ENCODE results near the gene DIAPH1. TPM values are rescaled to one million over a fixed set of nuclear protein-coding genes. Genes with fewer than 3 reads are reported as not detected.

DIAPH1 gene
- total RNA-seq, 1 experiment from 2014 or later = 117 TPM

DNA sequence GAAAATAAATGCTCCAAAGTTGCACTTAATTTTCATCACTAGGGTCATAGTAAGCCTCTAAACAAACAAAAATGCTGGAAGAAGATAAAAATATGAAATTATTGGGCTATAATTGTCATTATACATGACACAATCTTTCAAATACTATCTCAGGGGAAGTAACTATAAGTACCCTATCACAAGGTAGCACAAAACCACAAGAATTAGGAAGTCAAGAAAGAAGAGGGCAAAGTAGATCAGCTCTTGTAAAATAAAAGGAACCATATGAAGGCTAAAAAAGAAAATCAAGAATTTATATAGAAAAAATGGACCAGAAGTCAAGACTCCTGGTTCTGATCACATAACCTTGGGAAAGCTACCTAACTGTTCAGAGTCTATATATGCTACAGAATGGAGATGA lies 48.1 kb downstream of the DIAPH1 start:
- no peak for DNase-seq
- Histone ChIP-seq H3K14ac (ENCODE audit: insufficient read depth, low read length) (no peak overlapping the region), H2AK5ac (ENCODE audit: insufficient read length, low read length) (no peak overlapping the region), H3K18ac (ENCODE audit: insufficient read length, low read depth, low read length) (no peak overlapping the region), H3K4me2 (ENCODE audit: insufficient read depth, insufficient read length, low read length) (no peak overlapping the region), H2BK5ac (ENCODE audit: insufficient read length, low read length) (no peak overlapping the region), H2BK15ac (ENCODE audit: low read depth, low read length) (no peak overlapping the region), H2AFZ (ENCODE audit: low read length) (no peak overlapping the region), H4K5ac (ENCODE audit: insufficient read length, low read depth, low read length) (no peak overlapping the region), H3K4ac (ENCODE audit: low read depth, low read length) (no peak overlapping the region), H4K91ac (ENCODE audit: insufficient read length, low read depth, low read length) (no peak overlapping the region), H2BK20ac (ENCODE audit: low read depth, low read length, poor library complexity, severe bottlenecking) (no peak overlapping the region), H3K23ac (ENCODE audit: insufficient read length, low read depth, low read length) (no peak overlapping the region), H3K79me1 (ENCODE audit: insufficient read depth, low read depth, low read length, poor library complexity, severe bottlenecking) (no peaks in the 10 kb centered on the region), H3K9ac (ENCODE audit: extremely low read depth, insufficient read length, low read length) (no peak overlapping the region), H3K23me2 (ENCODE audit: insufficient read length, low read depth, low read length, poor library complexity, severe bottlenecking) (no peaks in the 10 kb centered on the region), H3K27me3 (ENCODE audit: insufficient read depth, low read length) (no peaks in the 10 kb centered on the region), H3T11ph (ENCODE audit: low read length) (no peak overlapping the region), H3K9me3 (ENCODE audit: control insufficient read depth, low read depth, low read length) (no peaks in the 10 kb centered on the region), H4K20me1 (ENCODE audit: control insufficient read depth, insufficient read depth, insufficient read length) (no peaks in the 10 kb centered on the region), H3K27ac (ENCODE audit: insufficient read length, low read depth, low read length) (no peak overlapping the region), H3K56ac (ENCODE audit: insufficient read length, low read depth, low read length) (no peak overlapping the region), H3K4me1 (ENCODE audit: insufficient read depth, low read length) (no peaks in the 10 kb centered on the region), H2BK12ac (ENCODE audit: insufficient read length, low read depth, low read length) (no peak overlapping the region), H3K79me2 (ENCODE audit: insufficient read depth, low read length) (no peaks in the 10 kb centered on the region), H4K8ac (replicated peaks; ENCODE audit: insufficient read length, low read depth, low read length) (no peak overlapping the region), H2BK120ac (ENCODE audit: low read depth, low read length, poor library complexity, severe bottlenecking) (no peak overlapping the region)
- Mint-ChIP-seq H3K9me3 (no peaks in the 10 kb centered on the region), H3K36me3 (ENCODE audit: insufficient read depth in 1 of 3, low read depth in 3 of 3) (peaks cover 30 to 78% (median 50%) of the 10 kb centered on the region in 3 experiments), H3K4me1 (peaks cover 7 to 9% of the 10 kb centered on the region in 2 experiments), H3K27ac (no peak overlapping the region), H3K4me3 (no peak overlapping the region), H3K27me3 (ENCODE audit: low read depth) (no peaks in the 10 kb centered on the region)
- TF ChIP-seq, protein P1, sequence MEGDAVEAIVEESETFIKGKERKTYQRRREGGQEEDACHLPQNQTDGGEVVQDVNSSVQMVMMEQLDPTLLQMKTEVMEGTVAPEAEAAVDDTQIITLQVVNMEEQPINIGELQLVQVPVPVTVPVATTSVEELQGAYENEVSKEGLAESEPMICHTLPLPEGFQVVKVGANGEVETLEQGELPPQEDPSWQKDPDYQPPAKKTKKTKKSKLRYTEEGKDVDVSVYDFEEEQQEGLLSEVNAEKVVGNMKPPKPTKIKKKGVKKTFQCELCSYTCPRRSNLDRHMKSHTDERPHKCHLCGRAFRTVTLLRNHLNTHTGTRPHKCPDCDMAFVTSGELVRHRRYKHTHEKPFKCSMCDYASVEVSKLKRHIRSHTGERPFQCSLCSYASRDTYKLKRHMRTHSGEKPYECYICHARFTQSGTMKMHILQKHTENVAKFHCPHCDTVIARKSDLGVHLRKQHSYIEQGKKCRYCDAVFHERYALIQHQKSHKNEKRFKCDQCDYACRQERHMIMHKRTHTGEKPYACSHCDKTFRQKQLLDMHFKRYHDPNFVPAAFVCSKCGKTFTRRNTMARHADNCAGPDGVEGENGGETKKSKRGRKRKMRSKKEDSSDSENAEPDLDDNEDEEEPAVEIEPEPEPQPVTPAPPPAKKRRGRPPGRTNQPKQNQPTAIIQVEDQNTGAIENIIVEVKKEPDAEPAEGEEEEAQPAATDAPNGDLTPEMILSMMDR (conservative IDR thresholded peaks at IDR 0.05) = no peak

All from H9 (cell line).